Cardiac muscle cell (in vitro differentiated cells and primary cell): ENCODE results near the gene POMGNT2. TPM values are rescaled to one million over a fixed set of nuclear protein-coding genes. Genes with fewer than 3 reads are reported as not detected.

Source experiments
- DNase-seq, 2 donors: peaks; one replicate each; pipeline versions ENCODE4 v3.0.0 to v3.0.0-alpha.2; 2010 to 2017; ENCODE audit warnings: low read depth in 1 of 2, low spot score in 1 of 2
- H3K27ac ChIP-seq: fragments of 200-600 bp; sonication (generic); 2 replicates; pipeline ENCODE4 v1.5.1; 2016
- H3K27me3 ChIP-seq: fragments of 200-600 bp; sonication (generic); 2 replicates; pipeline ENCODE4 v1.6.0; 2016; ENCODE audit warnings: control low read depth
- H3K36me3 ChIP-seq: fragments of 200-600 bp; sonication (generic); 2 replicates; pipeline ENCODE4 v1.5.1; 2016; ENCODE audit warnings: control low read depth
- H3K4me1 ChIP-seq: fragments of 200-600 bp; sonication (generic); 2 replicates; pipeline ENCODE4 v1.8.1; 2017; ENCODE audit warnings: low read depth, mild to moderate bottlenecking, mixed run types
- H3K4me3 ChIP-seq: fragments of 200-600 bp; sonication (generic); 2 replicates; pipeline ENCODE4 v1.5.1; 2016; ENCODE audit warnings: mild to moderate bottlenecking
- H3K9me3 ChIP-seq: fragments of 200-600 bp; sonication (generic); 2 replicates; pipeline ENCODE4 v1.5.1; 2017; ENCODE audit warnings: low read depth, mild to moderate bottlenecking, control low read depth
- polyA plus RNA-seq: library from polyadenylated mRNA; unstranded; fragments of >200 nt; fragmentation: Nextera tagmentation; extraction: Ambion mirVana; gene quantifications from 2 replicates; pipeline ENCODE4 v1.2.1, GENCODE V29; 2016
- total RNA-seq: library from RNA; depleted of rRNA; stranded (reverse); fragments of >200 nt; gene quantifications from 2 replicates; pipeline ENCODE4 v1.2.3, GENCODE V29; 2016
- TF ChIP-seq, protein P1 (sequence below): IDR thresholded peaks from 2 replicates; pipeline ENCODE4 v1.5.1; 2012; ENCODE audit warnings: low read depth, mild to moderate bottlenecking, low read length

Gene POMGNT2
- total and polyA plus RNA-seq, 2 experiments from 2014 or later = 18.4 to 32.7 TPM

GRCh38 chr3:43032646-43033628 lies 72.9 kb downstream of the POMGNT2 start:
- TF ChIP-seq, protein P1, sequence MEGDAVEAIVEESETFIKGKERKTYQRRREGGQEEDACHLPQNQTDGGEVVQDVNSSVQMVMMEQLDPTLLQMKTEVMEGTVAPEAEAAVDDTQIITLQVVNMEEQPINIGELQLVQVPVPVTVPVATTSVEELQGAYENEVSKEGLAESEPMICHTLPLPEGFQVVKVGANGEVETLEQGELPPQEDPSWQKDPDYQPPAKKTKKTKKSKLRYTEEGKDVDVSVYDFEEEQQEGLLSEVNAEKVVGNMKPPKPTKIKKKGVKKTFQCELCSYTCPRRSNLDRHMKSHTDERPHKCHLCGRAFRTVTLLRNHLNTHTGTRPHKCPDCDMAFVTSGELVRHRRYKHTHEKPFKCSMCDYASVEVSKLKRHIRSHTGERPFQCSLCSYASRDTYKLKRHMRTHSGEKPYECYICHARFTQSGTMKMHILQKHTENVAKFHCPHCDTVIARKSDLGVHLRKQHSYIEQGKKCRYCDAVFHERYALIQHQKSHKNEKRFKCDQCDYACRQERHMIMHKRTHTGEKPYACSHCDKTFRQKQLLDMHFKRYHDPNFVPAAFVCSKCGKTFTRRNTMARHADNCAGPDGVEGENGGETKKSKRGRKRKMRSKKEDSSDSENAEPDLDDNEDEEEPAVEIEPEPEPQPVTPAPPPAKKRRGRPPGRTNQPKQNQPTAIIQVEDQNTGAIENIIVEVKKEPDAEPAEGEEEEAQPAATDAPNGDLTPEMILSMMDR = no peak
- Histone ChIP-seq H3K4me1 (no peaks in the 10 kb centered on the region), H3K27me3 (no peaks in the 10 kb centered on the region), H3K4me3 (no peak overlapping the region), H3K9me3 (no peaks in the 10 kb centered on the region), H3K27ac (no peak overlapping the region), H3K36me3 (no peaks in the 10 kb centered on the region)
- DNase-seq = no peak

DNA sequence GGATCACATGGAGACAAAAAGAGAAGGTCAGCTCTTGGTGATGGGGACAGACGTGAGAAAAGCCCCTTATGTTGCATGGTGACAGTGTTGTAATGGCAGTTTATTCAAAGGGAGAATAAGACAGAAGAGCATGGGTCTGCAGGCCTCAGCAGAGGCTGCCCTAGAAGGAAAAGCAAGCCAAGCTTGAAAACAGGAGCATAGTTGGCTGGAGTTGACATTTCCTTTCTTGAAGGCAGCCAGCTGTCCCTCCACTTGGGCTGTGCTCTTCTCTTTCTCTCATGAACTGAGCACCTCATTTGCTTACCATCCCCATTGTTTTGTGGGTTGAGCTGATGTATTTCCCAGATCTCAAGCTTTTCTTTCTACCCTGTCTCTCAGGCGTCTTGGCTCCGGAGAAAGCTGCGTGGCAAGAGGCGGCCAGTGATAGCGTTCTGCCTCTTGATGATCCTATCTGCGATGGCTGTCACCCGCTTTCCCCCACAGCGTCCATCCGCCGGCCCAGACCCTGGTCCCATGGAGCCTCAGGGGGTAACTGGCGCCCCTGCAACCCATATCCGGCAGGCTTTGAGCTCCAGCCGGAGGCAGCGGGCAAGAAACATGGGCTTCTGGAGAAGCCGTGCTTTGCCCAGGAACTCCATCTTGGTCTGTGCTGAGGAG lies 73.9 kb downstream of the POMGNT2 start:
- no peak for DNase-seq
- Histone ChIP-seq H3K4me1 (no peaks in the 10 kb centered on the region), H3K27ac (no peak overlapping the region), H3K4me3 (no peak overlapping the region), H3K9me3 (no peaks in the 10 kb centered on the region), H3K27me3 (no peaks in the 10 kb centered on the region), H3K36me3 (no peaks in the 10 kb centered on the region)
- TF ChIP-seq, protein P1 = no peak

- Histone ChIP-seq H3K36me3 (no peaks in the 10 kb centered on the region), H3K9me3 (no peaks in the 10 kb centered on the region), H3K27me3 (no peaks in the 10 kb centered on the region), H3K4me3 (no peak overlapping the region), H3K27ac (no peak overlapping the region), H3K4me1 (no peaks in the 10 kb centered on the region)
- no peak for DNase-seq
- TF ChIP-seq, protein P1 = no peak
Measured at GRCh38 chr3:43031485-43031884, 74.4 kb downstream of the POMGNT2 start.

- TF ChIP-seq, protein P1 = no peak
- no peaks in the 10 kb centered on the region for H3K27me3 ChIP-seq
- no peaks in the 10 kb centered on the region for H3K4me1 ChIP-seq
- H3K27ac ChIP-seq = no peak overlapping the region
- H3K9me3 ChIP-seq = no peaks in the 10 kb centered on the region
- H3K4me3 ChIP-seq = no peak overlapping the region
- no peaks in the 10 kb centered on the region for H3K36me3 ChIP-seq
- no peak for DNase-seq
Measured at GRCh38 chr3:43030162-43030935, 75.5 kb downstream of the POMGNT2 start.

Other genes starting within 250 kb of the POMGNT2 start
- gene CYP8B1, start 230.2 kb downstream of the POMGNT2 start, total RNA-seq = not detected in 2 replicates
- gene CYP8B1, start 230.2 kb downstream of the POMGNT2 start, polyA plus RNA-seq = not detected in 2 replicates
- gene ZNF662, start 199.9 kb downstream of the POMGNT2 start, total RNA-seq = 0.14 and 0.21 TPM in 2 replicates
- gene ZNF662, start 199.9 kb downstream of the POMGNT2 start, polyA plus RNA-seq = 0.04 TPM in 1 of 2 replicates, not detected in the other
- 0.78 and 0.80 TPM in 2 replicates for gene GASK1A, start 126.8 kb downstream of the POMGNT2 start, total RNA-seq
- gene GASK1A, start 126.8 kb downstream of the POMGNT2 start, polyA plus RNA-seq = 0.22 and 0.66 TPM in 2 replicates
- 10.6 and 15.6 TPM in 2 replicates for gene SNRK, start 180.5 kb upstream of the POMGNT2 start, total RNA-seq
- gene SNRK, start 180.5 kb upstream of the POMGNT2 start, polyA plus RNA-seq = 4.6 and 5.8 TPM in 2 replicates